Suprapubic skin (tissue), 4 donors: ENCODE measurements around the gene BLCAP. TPM values are rescaled to one million over a fixed set of nuclear protein-coding genes. Genes with fewer than 3 reads are reported as not detected.

ENCODE experiments used
- DNase-seq, 2 donors: peaks; one replicate each; pipeline ENCODE4 v3.0.0-alpha.2; 2019; ENCODE audit warnings: low spot score in 2 of 2
- H3K27ac ChIP-seq: fragments of 200-600 bp; sonication (generic); one replicate; pipeline ENCODE4 v1.5.1; 2019
- H3K27me3 ChIP-seq: fragments of 200-600 bp; sonication (generic); one replicate; pipeline ENCODE4 v1.5.1; 2019
- H3K36me3 ChIP-seq: fragments of 200-600 bp; sonication (generic); one replicate; pipeline ENCODE4 v1.5.1; 2019
- H3K4me1 ChIP-seq: fragments of 200-600 bp; sonication (generic); one replicate; pipeline ENCODE4 v1.5.1; 2019
- H3K4me3 ChIP-seq: fragments of 200-600 bp; sonication (generic); one replicate; pipeline ENCODE4 v1.5.1; 2019; ENCODE audit warnings: mild to moderate bottlenecking
- H3K9me3 ChIP-seq: fragments of 200-600 bp; sonication (generic); one replicate; pipeline ENCODE4 v1.5.1; 2019
- EP300 ChIP-seq: sonication (generic); formaldehyde crosslinking; IDR thresholded peaks from one replicate; pipeline ENCODE4 v1.6.1; 2017; ENCODE audit warnings: antibody characterized with exemption
- POLR2A ChIP-seq, 2 donors: fragments of 450-650 bp; IDR thresholded peaks; one replicate each; pipeline ENCODE4 v1.6.1; 2017; ENCODE audit warnings: antibody characterized with exemption in 2 of 2, mild to moderate bottlenecking in 2 of 2, moderate library complexity in 2 of 2
- POLR2AphosphoS5 ChIP-seq, 3 donors: sonication (generic); formaldehyde crosslinking; IDR thresholded peaks; one replicate each; pipeline ENCODE4 v1.6.1; 2017; ENCODE audit warnings: antibody characterized with exemption in 3 of 3
- WGBS: methylation state at CpG from one replicate; pipeline ENCODE4 v1.1.5; 2018; 5-methylcytosine and 5-hydroxymethylcytosine counted together
- total RNA-seq, 4 donors: library from RNA; depleted of rRNA; stranded (reverse); fragments of >200 nt; gene quantifications; one replicate each; pipeline ENCODE4 v1.1.0, GENCODE V29; 2016
- TF ChIP-seq, protein P1 (sequence below), 2 donors: fragments of 200-600 bp in 1 of 2; fragments of 450-650 bp in 1 of 2; sonication (generic) in 1 of 2; IDR thresholded peaks; one replicate each; pipeline ENCODE4 v1.5.1; 2016 to 2019; ENCODE audit warnings: antibody characterized with exemption in 2 of 2, mild to moderate bottlenecking in 1 of 2, moderate library complexity in 1 of 2

Gene BLCAP
- total RNA-seq, 4 donors from 2014 or later: 126 to 198 (median 136) TPM

DNA sequence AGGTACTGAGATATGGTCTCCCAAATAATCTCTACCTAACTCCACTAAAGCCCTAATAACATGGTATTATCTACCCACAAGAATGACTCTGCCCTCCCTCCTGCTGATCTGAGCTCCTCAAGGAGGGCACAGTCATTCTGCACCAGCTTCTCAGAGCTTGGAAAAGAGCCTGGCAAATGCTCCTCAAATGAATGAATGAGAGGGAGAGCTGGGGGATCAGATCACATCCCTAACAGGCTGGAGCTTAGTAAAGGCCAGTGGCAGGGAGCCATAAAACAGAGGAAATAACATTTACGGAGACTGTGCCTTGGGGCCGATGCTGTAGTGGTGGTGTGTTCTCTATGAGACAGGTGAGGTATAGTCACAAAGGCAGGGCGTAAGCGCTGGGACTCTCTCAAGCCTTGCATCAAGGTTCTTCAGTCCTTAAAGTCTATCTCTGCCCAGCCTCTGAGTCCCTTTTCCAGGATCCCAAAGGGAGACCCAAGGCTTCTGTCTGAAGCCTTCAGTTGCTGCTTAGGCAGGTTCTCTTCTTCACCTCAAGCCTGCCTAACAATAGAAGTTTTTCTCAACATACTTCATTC lies 13.8 kb downstream of the BLCAP start:
- Histone ChIP-seq H3K36me3 (peaks cover 57% of the 10 kb centered on the region), H3K9me3 (no peaks in the 10 kb centered on the region), H3K4me1 (peaks cover 9% of the 10 kb centered on the region), H3K27me3 (no peaks in the 10 kb centered on the region), H3K27ac (no peak overlapping the region), H3K4me3 (no peak overlapping the region)
- TF ChIP-seq POLR2AphosphoS5 (IDR thresholded peaks at IDR 0.05) (no peak), EP300 (no peak), POLR2A (IDR thresholded peaks at IDR 0.05) (no peak)
- TF ChIP-seq, protein P1, sequence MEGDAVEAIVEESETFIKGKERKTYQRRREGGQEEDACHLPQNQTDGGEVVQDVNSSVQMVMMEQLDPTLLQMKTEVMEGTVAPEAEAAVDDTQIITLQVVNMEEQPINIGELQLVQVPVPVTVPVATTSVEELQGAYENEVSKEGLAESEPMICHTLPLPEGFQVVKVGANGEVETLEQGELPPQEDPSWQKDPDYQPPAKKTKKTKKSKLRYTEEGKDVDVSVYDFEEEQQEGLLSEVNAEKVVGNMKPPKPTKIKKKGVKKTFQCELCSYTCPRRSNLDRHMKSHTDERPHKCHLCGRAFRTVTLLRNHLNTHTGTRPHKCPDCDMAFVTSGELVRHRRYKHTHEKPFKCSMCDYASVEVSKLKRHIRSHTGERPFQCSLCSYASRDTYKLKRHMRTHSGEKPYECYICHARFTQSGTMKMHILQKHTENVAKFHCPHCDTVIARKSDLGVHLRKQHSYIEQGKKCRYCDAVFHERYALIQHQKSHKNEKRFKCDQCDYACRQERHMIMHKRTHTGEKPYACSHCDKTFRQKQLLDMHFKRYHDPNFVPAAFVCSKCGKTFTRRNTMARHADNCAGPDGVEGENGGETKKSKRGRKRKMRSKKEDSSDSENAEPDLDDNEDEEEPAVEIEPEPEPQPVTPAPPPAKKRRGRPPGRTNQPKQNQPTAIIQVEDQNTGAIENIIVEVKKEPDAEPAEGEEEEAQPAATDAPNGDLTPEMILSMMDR (IDR thresholded peaks at IDR 0.05): no peak
- 81% methylated on average over 4 of the region's 4 CpGs for WGBS
- DNase-seq: no peak

- Histone ChIP-seq H3K4me3 (no peak overlapping the region), H3K9me3 (no peaks in the 10 kb centered on the region), H3K4me1 (no peaks in the 10 kb centered on the region), H3K27me3 (no peaks in the 10 kb centered on the region), H3K36me3 (peaks cover 50% of the 10 kb centered on the region), H3K27ac (no peak overlapping the region)
- TF ChIP-seq POLR2AphosphoS5 (IDR thresholded peaks at IDR 0.05) (no peak), POLR2A (IDR thresholded peaks at IDR 0.05) (no peak), EP300 (no peak)
- TF ChIP-seq, protein P1 (IDR thresholded peaks at IDR 0.05): no peak
- no peak for DNase-seq
- WGBS: 76% methylated on average over 6 of the region's 6 CpGs
These were observed 15.9 kb downstream of the BLCAP start for GRCh38 chr20:37511610-37512275.

DNA sequence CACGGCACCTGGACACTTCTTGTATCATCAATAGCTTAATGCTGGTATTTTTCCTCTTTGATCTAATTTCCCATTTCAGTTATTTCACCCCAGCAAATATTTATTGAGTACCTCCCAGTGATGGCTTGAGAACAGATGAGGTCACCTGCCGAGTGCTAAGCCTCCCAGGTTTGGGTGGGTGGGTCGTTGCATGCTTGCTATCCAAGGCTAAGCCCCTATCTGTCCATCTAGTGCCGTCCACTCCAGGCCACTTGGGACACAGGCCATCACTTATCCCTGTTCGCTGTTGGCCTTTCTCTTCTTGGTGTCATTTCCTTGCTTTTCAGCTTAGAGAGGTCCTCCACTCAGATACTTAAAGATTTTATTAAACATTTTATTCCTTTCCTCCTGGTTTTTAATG lies 17.4 kb downstream of the BLCAP start:
- no peaks in the 10 kb centered on the region for H3K27me3 ChIP-seq
- WGBS: 96% methylated on average over 5 of the region's 5 CpGs
- no peak overlapping the region for H3K27ac ChIP-seq
- no peak overlapping the region for H3K4me3 ChIP-seq
- no peaks in the 10 kb centered on the region for H3K4me1 ChIP-seq
- peaks cover 42% of the 10 kb centered on the region for H3K36me3 ChIP-seq
- no peak for DNase-seq
- no peaks in the 10 kb centered on the region for H3K9me3 ChIP-seq
- TF ChIP-seq POLR2AphosphoS5 (IDR thresholded peaks at IDR 0.05) (no peak), POLR2A (IDR thresholded peaks at IDR 0.05) (no peak), EP300 (no peak)
- TF ChIP-seq, protein P1 (IDR thresholded peaks at IDR 0.05): no peak

- no peak for TF ChIP-seq POLR2A (IDR thresholded peaks at IDR 0.05)
- TF ChIP-seq, protein P1 (IDR thresholded peaks at IDR 0.05): no peak
These were observed 21.4 kb downstream of the BLCAP start for GRCh38 chr20:37506152-37506725.

More at GRCh38 chr20:37506152-37506725, 21.4 kb downstream of the BLCAP start:
- no peak overlapping the region for H3K27ac ChIP-seq
- H3K4me3 ChIP-seq: no peak overlapping the region
- no peak for DNase-seq
- 71% methylated on average over 4 of the region's 4 CpGs for WGBS
- H3K36me3 ChIP-seq: peaks cover 12% of the 10 kb centered on the region
- no peaks in the 10 kb centered on the region for H3K9me3 ChIP-seq
- no peaks in the 10 kb centered on the region for H3K4me1 ChIP-seq
- no peaks in the 10 kb centered on the region for H3K27me3 ChIP-seq
